Activated CD8-positive, alpha-beta memory T cell treated with anti-CD3 and anti-CD28 coated beads, Interleukin-2, amount 50 U/mL, for 4 hours (primary cell): ENCODE data around the gene ZNF574.

Source experiments
- DNase-seq: peaks from one replicate; pipeline ENCODE4 v3.0.0-alpha.2; 2020

Gene ZNF574

DNA sequence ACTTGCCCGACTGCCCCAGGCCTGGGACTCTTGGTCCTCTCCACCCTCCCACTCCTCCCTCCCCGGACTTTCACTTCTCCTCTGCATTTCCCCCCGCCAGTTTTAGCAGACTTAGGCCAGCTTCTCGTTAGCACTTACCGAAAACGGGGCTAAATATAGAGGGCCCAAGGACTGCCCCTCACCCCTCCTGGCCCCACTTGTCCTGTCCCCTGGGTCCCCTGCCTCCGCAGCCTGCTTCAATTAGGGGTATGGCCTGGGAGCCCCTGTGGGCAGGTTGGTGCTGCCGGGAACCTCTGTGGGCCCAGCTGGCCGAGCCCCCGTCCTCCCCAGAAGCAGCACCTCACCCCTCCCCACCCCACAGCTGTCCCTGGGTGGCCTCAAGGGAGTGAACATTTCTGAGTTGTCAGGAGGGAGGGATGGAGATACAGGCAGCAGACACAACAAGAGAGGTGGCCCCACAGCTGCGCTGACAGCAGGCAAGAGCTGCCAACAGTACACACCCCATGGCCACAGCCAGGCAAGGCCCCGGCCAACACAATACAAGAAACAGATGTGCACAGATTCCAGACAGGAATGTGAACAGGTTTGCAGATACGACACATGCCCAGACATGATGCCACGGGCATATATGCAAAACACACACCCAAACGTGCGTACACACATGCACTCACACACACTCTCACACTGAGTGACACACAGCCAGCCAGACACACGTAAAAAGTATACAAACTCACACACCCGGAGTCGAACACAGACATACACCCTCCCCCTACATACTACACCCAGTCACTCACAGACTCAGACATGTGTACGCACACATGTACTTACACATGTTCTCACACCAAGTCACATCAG is 53.7 kb downstream of the ZNF574 start:
- DNase-seq = no peak

DNA sequence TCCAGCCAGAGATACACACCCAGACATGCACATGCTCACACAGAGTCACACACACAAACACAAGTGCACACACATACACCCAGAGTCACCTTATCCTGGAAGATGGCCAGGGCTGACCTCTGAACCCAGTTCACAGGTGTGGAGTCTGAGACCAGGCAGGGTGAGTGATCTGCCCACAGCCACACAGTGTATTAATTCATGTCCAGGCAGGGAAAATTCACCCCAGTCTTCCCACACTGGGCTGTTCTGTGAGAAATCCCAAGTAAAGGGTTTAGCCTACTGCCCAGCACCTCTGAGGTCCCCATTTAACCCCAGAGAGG is 54.2 kb downstream of the ZNF574 start:
- no peak for DNase-seq
